NOMO-1 treated with dmso at 0.1 percent for 144 hours (cell line): ENCODE data around the gene OR2AG1.
A peak's percentile ranks its signal among the peaks of the same experiment; 100 is the strongest.

Source experiments
- DNase-seq: peaks from one replicate; lab custom pipeline; 2025; ENCODE audit not compliant: unreplicated experiment; lab: John Stamatoyannopoulos, UW

OR2AG1 gene, protein sequence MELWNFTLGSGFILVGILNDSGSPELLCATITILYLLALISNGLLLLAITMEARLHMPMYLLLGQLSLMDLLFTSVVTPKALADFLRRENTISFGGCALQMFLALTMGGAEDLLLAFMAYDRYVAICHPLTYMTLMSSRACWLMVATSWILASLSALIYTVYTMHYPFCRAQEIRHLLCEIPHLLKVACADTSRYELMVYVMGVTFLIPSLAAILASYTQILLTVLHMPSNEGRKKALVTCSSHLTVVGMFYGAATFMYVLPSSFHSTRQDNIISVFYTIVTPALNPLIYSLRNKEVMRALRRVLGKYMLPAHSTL

DNA sequence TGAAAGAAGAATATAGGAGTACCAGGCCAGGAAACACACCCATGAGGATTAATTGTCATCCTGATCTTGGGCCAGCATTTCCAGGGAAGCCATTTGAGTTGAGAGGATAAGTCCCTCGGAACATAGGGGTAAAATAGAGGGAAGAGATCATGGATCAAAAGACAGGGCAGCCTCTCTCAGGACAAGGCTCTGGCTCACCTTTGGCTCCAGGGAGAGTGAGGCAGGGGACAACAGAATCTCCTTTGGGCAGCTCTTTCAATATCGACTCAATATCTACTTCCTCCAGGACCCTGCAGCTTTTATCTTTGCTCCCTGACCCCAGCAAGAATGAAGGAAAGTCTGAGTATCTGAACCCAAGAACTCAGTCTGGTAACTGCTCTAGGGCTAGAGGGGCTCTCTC, at the start of gene OR2AG1:
Gene OR2AG1 (plus strand): TSS at position 301 of the 400 bp plus-strand sequence. CDS start 2,018 bp downstream, outside the sequence.
- DNase-seq, result no peak

DNA sequence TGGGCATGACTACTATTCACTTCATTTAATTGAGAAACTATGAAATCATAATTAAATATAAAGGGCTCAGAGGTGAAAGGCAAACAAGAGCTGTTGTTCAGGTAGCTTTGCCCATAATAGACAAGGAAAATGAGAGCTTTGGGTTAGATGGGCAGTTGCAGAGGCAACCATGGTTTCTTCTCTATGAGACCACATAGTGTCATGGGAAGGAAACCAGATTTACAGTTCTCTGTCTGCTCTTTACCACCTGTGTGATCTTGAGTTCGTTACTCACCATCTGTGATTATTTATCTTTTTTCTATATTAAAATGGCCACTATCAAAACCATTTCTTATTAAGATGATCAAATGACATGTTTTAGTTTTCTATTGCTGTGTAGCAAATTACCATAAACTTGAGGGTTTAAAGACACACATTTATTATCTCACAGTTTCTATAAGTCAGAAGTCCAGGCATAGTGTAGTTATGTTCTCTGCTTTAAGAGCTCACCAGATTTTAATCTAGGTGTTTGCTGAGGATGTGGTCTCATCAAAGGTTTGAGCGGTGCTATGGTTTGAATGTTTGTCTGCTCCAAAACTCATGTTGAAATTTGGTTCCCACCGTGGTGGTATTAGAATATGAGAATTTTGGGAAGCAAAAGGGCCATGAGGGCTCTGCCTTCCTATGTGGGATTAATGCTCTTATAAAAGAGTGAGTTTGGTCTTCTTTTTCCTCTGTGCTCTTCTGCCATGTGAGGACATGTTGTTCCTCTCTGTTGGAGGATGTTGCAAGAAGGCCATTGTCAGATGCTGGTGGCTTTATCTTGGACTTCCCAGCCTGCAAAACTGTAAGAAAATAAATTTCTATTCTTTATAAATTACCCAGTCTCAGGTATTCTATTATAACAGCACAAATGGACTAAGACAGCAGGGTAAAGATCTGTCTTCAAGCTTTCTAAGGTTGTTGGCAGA, 49.2 kb upstream of the OR2AG1 start:
- no peak for DNase-seq

DNA sequence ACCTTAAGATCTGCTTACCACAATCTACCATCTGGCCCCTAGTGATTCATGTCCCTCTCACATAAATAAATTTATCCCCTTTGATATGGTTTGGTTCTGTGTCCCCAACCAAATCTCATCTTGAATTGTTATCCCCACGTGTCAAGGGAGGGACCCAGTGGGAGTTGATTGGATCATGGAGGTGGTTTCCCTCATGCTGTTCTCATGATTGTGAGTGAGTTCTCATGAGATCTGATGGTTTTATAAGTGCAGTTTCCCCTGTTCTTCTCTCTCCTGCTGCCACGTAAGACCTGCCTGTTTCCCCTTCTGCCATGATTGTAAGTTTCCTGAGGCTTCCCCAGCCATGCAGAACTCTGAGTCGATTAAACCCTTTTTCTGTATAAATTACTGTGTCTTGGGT, 48.2 kb upstream of the OR2AG1 start:
- DNase-seq, result no peak

DNA sequence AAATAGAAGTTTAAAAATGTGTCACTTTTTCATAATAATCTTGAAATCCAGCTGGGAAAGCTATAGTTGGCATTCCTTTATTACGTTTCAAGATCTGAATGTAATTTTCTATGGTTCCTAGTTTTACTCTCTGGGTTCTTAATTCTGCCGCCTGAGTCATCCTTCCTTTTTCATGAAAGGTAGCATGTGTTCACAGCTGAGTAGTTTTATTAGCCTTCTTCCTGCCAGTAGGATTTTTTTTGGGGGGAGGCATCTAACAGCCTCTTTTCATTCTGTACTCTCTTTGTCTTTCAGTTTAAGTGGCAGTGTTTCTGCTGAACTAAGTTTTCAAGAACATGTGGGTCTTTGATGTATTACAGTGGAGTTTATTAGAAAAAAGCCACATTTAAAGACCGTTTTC, 47.5 kb upstream of the OR2AG1 start:
- DNase-seq, result no peak

DNA sequence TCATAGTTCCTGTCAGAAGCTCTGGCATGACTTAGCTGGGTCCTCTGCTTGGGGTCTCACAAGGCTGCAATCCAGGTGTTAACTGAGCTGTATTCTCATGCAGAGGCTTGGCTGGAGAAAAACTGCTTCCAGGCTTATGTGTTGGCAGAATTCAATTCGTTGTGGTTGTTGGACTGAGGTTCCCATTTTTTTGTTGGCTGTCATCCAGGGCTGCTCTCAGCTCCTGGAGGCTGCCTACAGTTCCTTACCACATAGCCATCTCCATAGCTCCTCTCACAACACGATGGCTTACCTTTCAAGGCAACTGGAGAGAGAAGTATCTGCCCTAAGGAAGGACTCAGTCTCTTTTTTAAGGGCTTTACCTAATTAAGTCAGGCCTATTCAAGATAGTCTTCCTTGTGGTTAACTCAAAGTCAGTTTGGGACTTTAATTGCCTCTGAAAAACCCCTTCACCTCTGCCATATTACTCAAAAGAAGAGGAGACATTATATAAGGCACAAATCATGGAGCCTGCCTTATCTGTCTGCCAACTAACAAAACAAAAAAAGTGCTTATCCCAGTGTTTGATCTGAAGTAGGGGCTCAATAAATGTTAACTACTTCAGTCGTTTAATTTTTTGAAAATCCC, 46.2 kb upstream of the OR2AG1 start:
- DNase-seq, result no peak

DNA sequence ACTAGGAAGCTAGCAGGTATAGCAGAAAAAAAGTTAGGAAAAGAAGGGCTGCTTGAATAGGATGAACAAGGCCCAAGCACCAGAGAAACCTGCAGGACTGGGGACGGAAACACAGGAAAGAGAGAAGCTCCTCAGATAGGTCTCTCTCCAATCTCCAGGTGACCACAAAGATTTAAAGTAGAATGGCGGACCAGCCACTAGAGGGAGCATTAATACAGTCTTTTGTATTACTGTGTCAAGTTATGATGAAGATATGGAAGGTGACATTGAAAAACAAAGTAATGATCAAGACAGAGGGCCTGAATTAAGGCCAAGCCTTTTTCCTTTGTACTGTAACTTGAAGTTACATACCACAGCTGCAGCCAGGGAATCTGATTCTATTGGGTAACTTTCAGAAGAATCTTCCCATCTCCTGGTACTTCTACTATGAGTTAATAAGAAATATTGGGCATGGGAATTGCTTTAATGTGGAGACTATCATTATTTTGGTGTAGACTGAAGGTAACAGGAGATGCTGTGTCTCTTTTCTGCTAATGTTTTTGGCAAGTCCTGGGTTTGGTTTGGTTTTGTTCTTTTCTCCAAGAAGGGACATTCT, 44.9 kb upstream of the OR2AG1 start:
- DNase-seq, result peak; percentile 20

DNA sequence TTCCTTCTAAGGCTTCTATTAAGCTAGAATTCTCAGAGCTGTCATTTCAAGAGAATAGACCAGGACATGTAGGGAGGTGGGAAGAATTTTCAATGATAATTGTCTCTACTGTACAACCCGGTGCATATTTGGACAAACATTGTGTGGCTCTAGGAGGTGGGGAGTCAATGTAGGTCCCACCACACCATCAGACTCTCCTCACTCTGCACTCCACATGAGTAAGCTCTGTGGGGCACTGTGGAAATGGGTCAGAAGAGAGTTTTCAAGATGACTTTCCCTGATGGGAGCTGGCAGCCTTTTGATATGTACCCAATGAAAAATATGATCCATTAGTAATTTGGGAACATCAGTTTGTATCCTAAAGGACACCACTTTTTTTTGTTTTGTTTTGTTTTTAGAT, 44.2 kb upstream of the OR2AG1 start:
- no peak for DNase-seq

DNA sequence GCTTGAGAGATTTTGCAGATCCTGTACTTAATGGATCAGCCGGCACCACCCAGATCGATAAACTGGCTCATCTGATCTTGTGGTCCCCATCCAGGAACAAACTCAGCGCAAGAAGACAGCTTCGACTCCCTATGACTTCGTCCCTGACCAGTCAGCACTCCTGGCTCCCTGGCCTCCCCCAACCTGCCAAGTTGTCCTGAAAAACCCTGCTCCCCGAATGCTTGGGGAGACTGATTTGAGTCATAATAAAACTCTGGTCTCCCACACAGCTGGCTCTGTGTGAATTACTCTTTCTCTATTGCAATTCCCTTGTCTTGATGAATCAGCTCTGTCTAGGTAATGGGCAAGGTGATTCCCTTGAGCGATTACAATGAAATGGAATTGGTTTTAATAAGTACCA, 40.6 kb upstream of the OR2AG1 start:
- DNase-seq, result no peak

DNA sequence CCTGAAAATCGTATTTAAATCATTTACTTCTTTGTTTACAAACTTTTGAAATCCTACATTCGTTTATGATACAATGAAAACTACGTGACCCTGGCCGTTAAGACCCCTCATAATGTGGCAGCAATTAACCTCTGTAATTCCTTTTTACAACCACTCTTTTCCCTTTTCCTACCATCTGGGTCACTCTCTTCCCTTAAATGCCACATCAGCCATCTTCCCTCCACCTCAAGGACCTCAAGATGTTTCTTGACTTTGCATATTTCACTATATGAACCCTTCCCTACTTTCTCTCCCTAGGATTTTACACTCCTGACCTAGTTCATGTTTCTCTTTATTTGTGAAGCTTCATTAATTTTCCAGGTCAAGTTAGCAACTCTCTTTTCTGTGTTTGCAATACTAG, 37.8 kb upstream of the OR2AG1 start:
- DNase-seq, result no peak

DNA sequence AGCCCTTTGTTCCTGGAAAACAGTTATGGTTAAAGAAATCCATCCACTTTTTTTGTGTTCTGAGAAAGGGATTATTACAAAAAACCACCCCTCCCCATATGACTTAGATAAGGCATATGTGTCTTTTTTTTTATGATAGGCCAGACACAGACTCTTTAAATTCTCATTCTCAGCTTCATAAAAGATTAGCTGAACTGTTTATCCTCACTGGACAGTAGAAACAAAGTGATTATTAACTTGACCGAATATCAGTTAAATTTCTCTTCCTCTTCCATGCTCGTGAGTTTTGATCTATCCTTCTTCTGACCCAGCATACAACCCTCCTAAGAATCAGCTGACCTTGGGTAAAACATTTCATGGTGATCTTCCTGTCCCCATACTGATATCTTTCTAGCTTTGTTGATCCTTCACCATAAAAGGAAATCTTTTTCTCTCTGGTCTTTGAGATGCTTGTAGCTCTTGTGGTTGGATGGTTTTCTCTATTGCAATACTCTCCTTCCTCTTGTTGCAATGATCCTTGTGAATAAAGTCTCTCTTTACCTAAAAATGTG, 37.3 kb upstream of the OR2AG1 start:
- DNase-seq, result no peak

DNA sequence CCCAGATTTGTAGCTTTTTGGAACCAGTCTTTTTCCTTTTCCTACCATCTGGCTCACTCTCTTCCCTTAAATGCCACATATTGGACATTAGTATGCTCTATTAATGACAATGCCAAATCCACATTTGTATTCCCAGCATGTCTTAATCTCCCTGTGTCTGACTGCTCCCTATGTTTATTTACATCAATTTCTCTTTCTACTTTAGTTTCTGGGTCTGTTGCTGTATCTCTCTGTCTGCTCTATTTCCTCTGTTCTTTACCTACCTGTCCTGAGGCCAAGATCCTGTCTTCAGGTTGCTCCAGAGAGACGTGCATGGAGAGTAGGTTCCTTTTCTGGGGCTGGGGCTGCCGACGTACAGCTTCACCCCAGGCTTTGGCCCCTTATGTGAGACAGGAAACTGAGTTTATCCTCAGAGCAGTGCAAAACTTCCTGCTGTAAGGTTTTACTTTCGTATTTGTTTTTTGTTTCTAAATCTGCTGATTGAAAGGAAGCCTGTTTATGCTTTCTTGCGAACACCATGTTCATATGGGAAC, 36.7 kb upstream of the OR2AG1 start:
- DNase-seq, result no peak

DNA sequence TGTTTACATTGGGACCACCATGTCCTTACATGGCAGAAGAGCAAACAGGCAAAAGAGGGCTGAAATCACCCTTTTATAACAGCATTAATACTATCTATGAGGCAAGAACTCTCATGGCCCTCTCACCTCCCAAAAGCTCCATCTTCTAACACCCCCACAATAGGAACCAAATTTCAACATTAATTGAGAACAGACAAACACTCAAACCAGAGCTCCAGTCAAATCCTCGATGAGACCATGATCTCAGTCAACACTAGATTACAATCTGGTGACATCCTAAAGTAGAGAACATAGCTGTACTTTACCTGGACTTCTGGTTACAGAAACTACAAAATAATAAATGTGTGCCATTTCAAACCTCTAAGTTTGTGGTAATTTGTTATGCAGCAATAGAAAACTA, 36.2 kb upstream of the OR2AG1 start:
- no peak for DNase-seq

DNA sequence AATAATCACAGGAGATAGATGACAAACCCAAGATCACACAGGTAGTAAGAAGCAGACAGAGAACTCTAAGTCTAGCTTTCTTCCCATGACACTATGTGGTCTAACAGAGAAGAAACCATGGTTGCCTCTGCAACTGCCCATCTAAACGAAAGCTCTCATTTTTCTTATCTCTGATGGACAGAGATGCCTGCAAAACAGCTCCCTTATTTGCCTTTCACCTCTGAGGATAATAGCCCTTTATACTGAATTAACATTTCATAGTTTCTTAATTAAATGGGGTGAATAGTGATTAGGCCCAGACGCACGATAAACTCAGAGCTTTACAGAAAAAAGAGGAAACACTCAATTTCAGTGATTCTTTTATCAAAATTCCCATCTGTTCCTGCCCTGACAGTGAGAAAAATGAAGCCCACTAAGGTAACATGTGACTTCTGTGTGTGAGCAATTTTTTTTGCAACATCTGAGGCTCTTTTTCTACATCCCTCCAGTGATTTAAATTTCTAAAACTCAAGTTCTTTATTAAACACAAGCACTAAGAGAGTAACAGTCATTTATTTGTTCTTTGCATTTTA, 35.6 kb upstream of the OR2AG1 start:
- no peak for DNase-seq

DNA sequence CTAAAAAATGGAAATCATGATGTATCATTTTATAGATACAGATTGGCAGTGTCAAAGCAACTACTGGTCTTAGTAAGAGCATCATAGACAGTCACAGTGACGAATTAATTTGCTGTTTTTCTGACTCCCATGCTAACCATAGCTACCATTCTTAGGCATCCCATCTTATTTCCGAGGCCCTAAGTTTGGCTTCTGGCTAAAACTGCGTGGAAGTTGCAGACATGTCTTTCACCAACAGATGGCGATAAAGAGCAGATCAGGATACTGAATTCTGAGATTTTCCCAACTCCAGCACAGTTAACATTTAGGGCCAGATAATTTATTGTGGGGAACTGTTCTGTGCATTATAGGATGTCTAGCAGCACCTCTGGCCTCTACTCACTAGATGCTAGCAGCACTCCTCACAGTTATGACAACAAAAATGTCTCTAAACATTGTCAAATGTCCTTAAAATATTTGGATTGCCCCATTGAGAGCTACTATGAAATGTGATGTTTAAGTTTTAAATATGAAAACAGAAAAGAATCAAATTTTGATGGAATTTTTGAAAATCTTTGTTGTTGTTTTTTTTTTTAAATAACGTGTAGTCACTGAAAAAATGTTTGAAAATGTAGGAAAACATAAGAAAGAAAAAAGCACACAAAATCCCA, 27.4 kb upstream of the OR2AG1 start:
- no peak for DNase-seq

DNA sequence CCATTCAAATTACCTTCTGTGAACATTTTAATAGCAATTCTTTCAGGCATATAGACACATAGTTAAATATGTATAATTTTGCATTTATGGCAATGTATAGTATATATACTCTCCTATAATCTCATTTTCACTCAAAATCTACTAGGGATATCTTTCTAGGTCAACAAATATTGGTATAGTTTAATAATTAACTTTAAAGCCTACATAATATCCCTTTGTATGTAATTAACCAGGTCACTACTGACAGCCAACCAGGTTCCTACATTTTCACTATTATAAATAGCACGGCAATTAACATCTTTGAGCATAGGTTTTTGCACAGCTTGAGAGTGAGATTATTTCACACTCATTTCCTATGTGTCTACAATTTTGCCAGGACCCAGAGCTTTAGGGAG, 26.9 kb upstream of the OR2AG1 start:
- DNase-seq, result no peak

DNA sequence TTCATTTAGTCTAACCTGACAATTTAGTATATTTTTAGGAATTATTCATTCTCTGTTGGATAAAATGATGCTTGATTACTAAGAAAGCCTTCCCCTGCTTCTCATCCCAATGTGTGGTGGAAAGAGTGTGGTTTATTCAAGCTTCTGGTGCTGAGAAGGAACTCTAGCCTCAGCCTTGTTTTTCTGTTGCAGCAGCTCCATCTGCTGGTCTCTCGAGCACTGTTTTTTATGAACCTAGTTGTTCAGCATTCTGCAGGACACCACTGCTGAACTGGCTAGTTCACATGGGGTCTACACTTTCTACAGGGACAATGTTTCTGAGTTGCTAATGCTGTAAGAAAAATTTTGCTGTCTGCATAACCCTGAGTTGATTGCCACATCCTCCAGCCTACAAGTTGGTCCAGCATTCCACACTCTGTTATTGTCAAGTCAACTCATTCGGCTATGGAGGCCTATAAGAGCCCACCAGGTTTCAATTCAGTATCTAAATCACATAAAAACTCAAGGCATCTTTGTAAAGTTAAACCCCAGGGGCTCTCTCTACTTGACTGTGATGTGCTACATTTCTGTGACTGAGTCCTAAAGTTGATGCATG, 25.4 kb upstream of the OR2AG1 start:
- no peak for DNase-seq

DNA sequence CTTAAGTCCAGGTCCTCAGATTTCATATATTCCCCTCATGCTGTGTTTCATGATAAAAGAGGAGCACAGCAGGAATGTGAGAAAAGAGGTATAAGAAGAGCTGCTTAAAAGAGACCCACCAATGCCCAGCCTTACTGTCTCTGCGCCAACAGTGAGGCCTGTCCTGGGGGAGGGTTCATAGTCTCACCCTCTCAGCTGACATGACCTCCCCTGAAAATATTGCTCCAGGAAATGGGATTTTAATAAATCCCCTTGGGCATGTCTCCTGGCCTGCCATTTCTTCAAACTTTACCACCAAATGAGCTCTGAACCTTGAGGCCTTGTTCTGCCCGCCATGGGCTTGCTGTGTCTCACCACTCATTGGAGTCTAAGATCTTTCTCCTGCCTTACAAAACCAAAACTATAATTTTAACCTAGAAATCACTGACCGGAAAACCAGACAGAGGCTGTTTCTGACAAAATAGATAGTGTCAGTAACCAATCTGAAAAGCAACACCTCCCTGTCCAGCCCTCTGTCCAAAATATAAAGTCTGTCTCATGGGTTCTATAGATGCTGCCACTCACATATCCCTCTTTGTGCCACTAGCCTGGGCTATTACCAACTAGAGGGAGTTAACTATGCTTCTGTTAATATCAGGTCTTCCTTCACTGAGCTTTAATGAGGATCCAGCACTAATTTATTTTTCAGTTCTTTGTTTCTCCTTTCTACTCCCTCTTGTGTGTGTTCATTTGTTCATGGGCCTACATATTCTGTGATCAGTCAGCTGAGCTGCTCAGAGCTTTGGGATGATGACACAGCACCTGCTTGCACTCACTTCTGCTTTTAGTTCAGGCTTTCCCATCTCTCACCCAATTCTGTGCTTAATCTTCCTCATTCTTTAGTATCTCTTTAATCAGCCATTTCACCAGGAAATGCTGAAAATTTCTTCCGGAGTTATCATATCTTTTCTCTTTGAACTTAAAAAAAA, 10.6 kb upstream of the OR2AG1 start, which contains the start of gene OR2AG2:
Gene OR2AG2 (minus strand): TSS at position 51 of the 968 bp plus-strand sequence. CDS start 3,019 bp downstream, outside the sequence.
- peak; percentile 76 for DNase-seq

DNA sequence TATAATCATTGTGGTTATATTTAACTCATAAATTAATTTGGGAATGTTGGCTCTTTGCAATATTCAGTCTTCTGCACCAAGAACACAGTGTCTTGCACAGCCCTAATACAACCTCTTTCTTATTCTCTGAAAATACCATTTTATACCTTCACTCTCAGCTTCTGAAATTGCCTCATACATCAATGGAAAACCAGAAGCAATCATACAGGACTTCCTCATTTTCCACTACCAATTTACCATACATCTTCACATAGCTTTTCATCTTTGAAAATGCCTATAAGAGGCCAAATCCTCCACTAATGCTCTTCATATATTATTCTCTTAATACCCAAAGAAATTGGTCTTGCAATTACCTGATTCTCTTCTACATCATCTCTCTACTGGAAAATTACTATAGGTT, 4.3 kb upstream of the OR2AG1 start:
- DNase-seq, result no peak
